KMS-11 (cell line): ENCODE measurements around the gene MOB1B.

Source experiments
- H2AFZ ChIP-seq: fragments of 200-600 bp; sonication (generic); 2 replicates; pipeline ENCODE4 v1.6.1; 2016; ENCODE audit warnings: antibody characterized with exemption, mixed run types, low read depth
- H3K27ac ChIP-seq: fragments of 200-600 bp; sonication (generic); 2 replicates; pipeline ENCODE4 v1.6.1; 2016; ENCODE audit warnings: mild to moderate bottlenecking, mixed run types
- H3K27me3 ChIP-seq: fragments of 200-600 bp; sonication (generic); 2 replicates; pipeline ENCODE4 v1.6.1; 2017; ENCODE audit warnings: mild to moderate bottlenecking, low read depth, mixed run types, moderate library complexity; ENCODE audit not compliant: insufficient read depth
- H3K36me3 ChIP-seq: fragments of 200-600 bp; sonication (generic); 2 replicates; pipeline ENCODE4 v1.6.1; 2017; ENCODE audit warnings: mild to moderate bottlenecking, mixed run types; ENCODE audit not compliant: insufficient read depth
- H3K4me1 ChIP-seq: fragments of 200-600 bp; sonication (generic); 2 replicates; pipeline ENCODE4 v1.6.1; 2016; ENCODE audit warnings: mild to moderate bottlenecking, low read depth, mixed run types; ENCODE audit not compliant: poor library complexity, severe bottlenecking
- H3K4me2 ChIP-seq: fragments of 200-600 bp; sonication (generic); 2 replicates; pipeline ENCODE4 v1.7.0; 2016; ENCODE audit warnings: mild to moderate bottlenecking, mixed run types
- H3K4me3 ChIP-seq: fragments of 200-600 bp; sonication (generic); IDR thresholded peaks from 2 replicates; pipeline ENCODE4 v1.6.1; 2017; ENCODE audit warnings: low read depth, low read length, mixed read lengths; ENCODE audit not compliant: insufficient read depth
- H3K79me2 ChIP-seq: fragments of 200-600 bp; sonication (generic); 2 replicates; pipeline ENCODE4 v1.6.1; 2016; ENCODE audit warnings: low read depth, mixed run types; ENCODE audit not compliant: insufficient read depth
- H3K9ac ChIP-seq: fragments of 200-600 bp; sonication (generic); 2 replicates; pipeline ENCODE4 v1.6.1; 2016; ENCODE audit warnings: mild to moderate bottlenecking, mixed run types
- H4K20me1 ChIP-seq: fragments of 200-600 bp; sonication (generic); 2 replicates; pipeline ENCODE4 v1.6.1; 2016; ENCODE audit warnings: mild to moderate bottlenecking, mixed run types; ENCODE audit not compliant: insufficient read depth
- TF ChIP-seq, protein P1 (sequence below): fragments of 200-600 bp; sonication (generic); conservative IDR thresholded peaks from 2 replicates; pipeline ENCODE4 v1.6.1; 2017; ENCODE audit warnings: low read depth, mild to moderate bottlenecking, antibody characterized with exemption, low read length, moderate library complexity, mixed read lengths

The MOB1B gene

DNA sequence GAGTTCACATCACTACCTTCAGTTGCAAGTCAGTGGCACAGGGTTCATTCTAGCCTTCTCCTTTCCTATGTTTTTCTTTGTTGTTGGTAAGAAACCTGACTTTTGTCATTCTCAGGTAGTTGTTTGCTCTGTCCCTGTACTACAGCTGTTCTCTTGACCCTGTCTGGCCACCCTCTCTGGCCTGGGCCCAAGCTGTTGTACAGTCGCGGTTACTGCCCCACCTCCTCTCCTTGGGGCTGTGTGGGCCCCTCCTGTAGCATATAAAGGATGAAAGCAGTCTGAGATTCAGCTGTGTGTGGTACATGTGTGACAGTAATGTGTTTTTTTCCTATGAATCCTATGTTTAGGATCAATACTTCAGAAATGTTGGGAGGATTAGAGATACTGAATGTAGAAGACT, 12.5 kb downstream of the MOB1B start:
- H3K4me2 ChIP-seq: no peak overlapping the region
- no peak overlapping the region for H3K4me3 ChIP-seq
- TF ChIP-seq, protein P1, sequence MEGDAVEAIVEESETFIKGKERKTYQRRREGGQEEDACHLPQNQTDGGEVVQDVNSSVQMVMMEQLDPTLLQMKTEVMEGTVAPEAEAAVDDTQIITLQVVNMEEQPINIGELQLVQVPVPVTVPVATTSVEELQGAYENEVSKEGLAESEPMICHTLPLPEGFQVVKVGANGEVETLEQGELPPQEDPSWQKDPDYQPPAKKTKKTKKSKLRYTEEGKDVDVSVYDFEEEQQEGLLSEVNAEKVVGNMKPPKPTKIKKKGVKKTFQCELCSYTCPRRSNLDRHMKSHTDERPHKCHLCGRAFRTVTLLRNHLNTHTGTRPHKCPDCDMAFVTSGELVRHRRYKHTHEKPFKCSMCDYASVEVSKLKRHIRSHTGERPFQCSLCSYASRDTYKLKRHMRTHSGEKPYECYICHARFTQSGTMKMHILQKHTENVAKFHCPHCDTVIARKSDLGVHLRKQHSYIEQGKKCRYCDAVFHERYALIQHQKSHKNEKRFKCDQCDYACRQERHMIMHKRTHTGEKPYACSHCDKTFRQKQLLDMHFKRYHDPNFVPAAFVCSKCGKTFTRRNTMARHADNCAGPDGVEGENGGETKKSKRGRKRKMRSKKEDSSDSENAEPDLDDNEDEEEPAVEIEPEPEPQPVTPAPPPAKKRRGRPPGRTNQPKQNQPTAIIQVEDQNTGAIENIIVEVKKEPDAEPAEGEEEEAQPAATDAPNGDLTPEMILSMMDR: no peak
- H3K27me3 ChIP-seq: no peaks in the 10 kb centered on the region
- peaks cover 27% of the 10 kb centered on the region; the same call in 1 of the 2 replicates for H3K79me2 ChIP-seq
- H2AFZ ChIP-seq: no peak overlapping the region
- H4K20me1 ChIP-seq: no peaks in the 10 kb centered on the region; the same call in 1 of the 2 replicates
- H3K9ac ChIP-seq: no peak overlapping the region
- H3K36me3 ChIP-seq: no peaks in the 10 kb centered on the region
- peaks cover 7% of the 10 kb centered on the region for H3K4me1 ChIP-seq
- H3K27ac ChIP-seq: no peak overlapping the region

DNA sequence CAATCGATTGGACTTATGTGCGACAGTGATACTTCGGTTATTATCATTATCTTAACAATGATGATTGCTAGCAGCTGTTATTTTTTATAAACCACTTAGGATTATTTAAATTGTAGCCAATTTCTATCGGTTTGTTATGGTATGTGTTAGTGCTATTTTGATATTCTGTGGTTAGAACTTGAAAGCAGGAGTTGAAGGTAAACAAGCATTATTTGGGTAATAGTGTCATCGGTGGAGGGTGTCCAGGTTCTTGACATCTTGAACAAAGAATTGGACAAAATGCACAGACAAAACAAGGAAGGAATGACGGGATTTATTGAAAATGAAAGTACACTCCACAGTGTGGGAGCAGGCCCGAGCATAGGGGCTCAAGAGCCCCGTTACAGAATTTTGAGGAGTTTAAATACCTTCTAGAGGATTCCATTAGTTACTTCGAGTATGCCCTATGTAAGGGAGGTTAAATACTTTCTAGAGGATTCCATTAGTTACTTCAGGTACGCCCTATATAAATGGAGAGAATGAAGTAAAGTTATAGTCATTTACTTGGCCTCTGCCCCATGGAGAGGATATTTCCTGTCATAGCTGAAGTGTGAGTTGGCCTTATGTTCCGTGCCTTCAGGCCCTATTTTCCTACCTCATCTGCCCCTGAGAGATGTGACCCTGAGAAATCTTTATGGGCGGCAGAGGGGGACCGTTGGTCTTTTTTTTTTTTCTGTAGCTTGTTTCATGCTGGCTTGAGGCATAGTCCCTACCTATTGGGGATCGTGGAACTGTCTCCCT, 13.1 kb downstream of the MOB1B start:
- Histone ChIP-seq H2AFZ (no peak overlapping the region), H3K9ac (no peak overlapping the region), H3K4me3 (no peak overlapping the region), H4K20me1 (no peaks in the 10 kb centered on the region; the same call in 1 of the 2 replicates), H3K4me1 (peaks cover 7% of the 10 kb centered on the region), H3K27me3 (no peaks in the 10 kb centered on the region), H3K27ac (no peak overlapping the region), H3K79me2 (peaks cover 28% of the 10 kb centered on the region; the same call in 1 of the 2 replicates), H3K36me3 (no peaks in the 10 kb centered on the region), H3K4me2 (no peak overlapping the region)
- TF ChIP-seq, protein P1: no peak

DNA sequence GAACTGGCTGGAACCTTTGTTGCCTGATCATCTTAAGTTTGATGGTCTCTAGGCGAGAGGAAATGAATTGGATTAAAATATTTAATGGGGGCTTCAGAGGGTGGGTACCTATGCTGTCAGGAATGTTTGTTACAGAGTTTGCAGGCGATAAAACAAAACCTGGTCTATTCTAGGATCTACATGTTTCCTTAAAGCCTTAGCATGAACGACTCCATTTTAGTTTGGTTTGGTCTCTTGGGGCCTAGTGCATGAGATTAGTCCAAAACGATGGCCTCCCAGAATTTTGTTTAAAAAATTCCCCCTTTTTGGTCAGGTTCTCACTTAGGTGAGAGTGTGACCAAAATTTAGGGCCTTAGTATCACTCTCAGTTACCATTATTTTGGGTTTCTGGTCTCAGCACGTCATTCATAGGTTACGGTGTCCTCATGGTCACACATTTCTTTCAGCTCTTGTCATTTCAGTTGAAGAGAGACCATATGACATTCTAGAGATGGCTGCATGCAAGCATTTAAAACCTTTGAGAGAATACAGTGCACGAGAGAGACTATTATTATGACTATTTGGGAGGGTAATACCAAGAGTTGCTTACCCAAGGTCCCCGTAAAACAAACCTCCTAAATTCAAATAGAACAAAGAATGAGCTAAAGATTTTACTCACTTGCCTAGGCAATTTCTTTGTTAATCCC, 13.8 kb downstream of the MOB1B start:
- TF ChIP-seq, protein P1: no peak
- H3K4me1 ChIP-seq: peaks cover 10% of the 10 kb centered on the region
- H3K27me3 ChIP-seq: no peaks in the 10 kb centered on the region
- no peak overlapping the region for H3K9ac ChIP-seq
- H4K20me1 ChIP-seq: no peaks in the 10 kb centered on the region; the same call in 1 of the 2 replicates
- no peak overlapping the region for H3K27ac ChIP-seq
- H3K4me3 ChIP-seq: no peak overlapping the region
- peaks cover 28% of the 10 kb centered on the region; the same call in 1 of the 2 replicates for H3K79me2 ChIP-seq
- no peak overlapping the region for H3K4me2 ChIP-seq
- H2AFZ ChIP-seq: no peak overlapping the region
- H3K36me3 ChIP-seq: no peaks in the 10 kb centered on the region

DNA sequence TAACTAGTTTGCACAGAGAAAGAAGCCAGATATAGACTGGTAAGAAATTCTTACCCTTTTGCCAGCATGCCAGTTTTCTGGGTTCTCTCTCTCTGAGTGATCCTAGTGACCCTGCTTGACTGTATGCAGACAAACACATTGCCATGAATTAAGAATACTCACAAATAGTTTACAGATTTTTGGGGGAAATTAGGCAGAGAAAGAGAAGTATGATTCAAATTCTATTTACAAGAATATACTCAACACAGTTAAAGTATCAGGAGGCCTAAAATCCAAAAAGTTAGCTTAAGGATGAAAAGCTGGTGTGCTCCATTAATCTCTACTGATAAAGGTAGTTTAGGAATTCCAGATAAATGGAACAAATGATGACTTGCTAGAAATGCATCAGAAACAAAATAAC, 18.4 kb downstream of the MOB1B start:
- no peak overlapping the region for H3K4me3 ChIP-seq
- TF ChIP-seq, protein P1: no peak
- peaks cover 32% of the 10 kb centered on the region for H3K4me1 ChIP-seq
- no peaks in the 10 kb centered on the region for H3K27me3 ChIP-seq
- no peak overlapping the region for H3K27ac ChIP-seq
- H2AFZ ChIP-seq: no peak overlapping the region
- no peak overlapping the region for H3K4me2 ChIP-seq
- no peak overlapping the region for H3K9ac ChIP-seq
- no peaks in the 10 kb centered on the region for H3K36me3 ChIP-seq
- H3K79me2 ChIP-seq: peaks cover 11% of the 10 kb centered on the region
- H4K20me1 ChIP-seq: no peaks in the 10 kb centered on the region
